BLaER1 treated with 17β-estradiol and CSF1 and Interleukin-3, amounts not matched to agents 10 nM and 100 nM (cell line): ENCODE data around the gene PATJ.

ENCODE experiments used
- H3K27ac ChIP-seq, 11 experiments: shearing (Covaris generic); formaldehyde crosslinking; 2 replicates each; pipeline ENCODE4 v1.8.1; 2022
- H3K27me3 ChIP-seq, 11 experiments: shearing (Covaris generic); formaldehyde crosslinking; 2 replicates each; pipeline ENCODE4 v1.8.1; 2022
- H3K36me3 ChIP-seq, 11 experiments: shearing (Covaris generic); formaldehyde crosslinking; 2 replicates each; pipeline ENCODE4 v1.8.1; 2022
- H3K4me1 ChIP-seq, 10 experiments: shearing (Covaris generic); formaldehyde crosslinking; 2 replicates each; pipeline ENCODE4 v1.8.1; 2022
- H3K4me2 ChIP-seq, 11 experiments: shearing (Covaris generic); formaldehyde crosslinking; 2 replicates each; pipeline ENCODE4 v1.8.1; 2022
- H3K4me3 ChIP-seq, 10 experiments: shearing (Covaris generic); formaldehyde crosslinking; 2 replicates each; pipeline ENCODE4 v1.8.1; 2022
- H3K9ac ChIP-seq, 11 experiments: shearing (Covaris generic); formaldehyde crosslinking; 2 replicates each; pipeline ENCODE4 v1.8.1; 2022
- H3K9me3 ChIP-seq, 11 experiments: shearing (Covaris generic); formaldehyde crosslinking; replicated peaks in 1 of 11; 2 replicates each; pipeline ENCODE4 v1.8.1; 2022
- H4K20me1 ChIP-seq, 11 experiments: shearing (Covaris generic); formaldehyde crosslinking; 2 replicates each; pipeline ENCODE4 v1.8.1; 2022
- Cebpa-rat ChIP-seq, 11 experiments: shearing (Covaris generic); IDR thresholded peaks; 2 replicates each; pipeline ENCODE4 v1.8.1; 2022

The PATJ gene

GRCh38 chr1:62092110-62092509, 349.8 kb downstream of the PATJ start:
- Histone ChIP-seq H3K27me3 (no peaks in the 10 kb centered on the region), H3K4me3 (no peak overlapping the region), H3K4me1 (no peaks in the 10 kb centered on the region), H3K27ac (no peak overlapping the region), H3K9ac (no peak overlapping the region), H3K36me3 (no peaks in the 10 kb centered on the region), H4K20me1 (no peaks in the 10 kb centered on the region), H3K4me2 (no peak overlapping the region), H3K9me3 (peaks cover 0 to 1% (median 0%) of the 10 kb centered on the region in 11 experiments; a peak in 2 of 22 replicates)
- no peak for TF ChIP-seq Cebpa-rat (IDR thresholded peaks at IDR 0.05)

GRCh38 chr1:62093261-62093660, 351.0 kb downstream of the PATJ start:
- Histone ChIP-seq H3K36me3 (no peaks in the 10 kb centered on the region), H3K27me3 (no peaks in the 10 kb centered on the region), H4K20me1 (no peaks in the 10 kb centered on the region), H3K4me1 (no peaks in the 10 kb centered on the region), H3K9me3 (peaks cover 0 to 7% (median 0%) of the 10 kb centered on the region in 11 experiments; a peak in 3 of 22 replicates), H3K4me3 (no peak overlapping the region), H3K4me2 (no peak overlapping the region), H3K9ac (no peak overlapping the region), H3K27ac (no peak overlapping the region)
- no peak for TF ChIP-seq Cebpa-rat (IDR thresholded peaks at IDR 0.05)

GRCh38 chr1:62097464-62097863, 355.2 kb downstream of the PATJ start:
- Histone ChIP-seq H3K4me1 (no peaks in the 10 kb centered on the region), H3K36me3 (no peaks in the 10 kb centered on the region), H3K27ac (no peak overlapping the region), H3K9me3 (peaks cover 0 to 12% (median 0%) of the 10 kb centered on the region in 11 experiments; a peak in 5 of 22 replicates), H3K4me2 (no peak overlapping the region), H3K9ac (no peak overlapping the region), H4K20me1 (no peaks in the 10 kb centered on the region), H3K4me3 (no peak overlapping the region), H3K27me3 (no peaks in the 10 kb centered on the region)
- no peak for TF ChIP-seq Cebpa-rat (IDR thresholded peaks at IDR 0.05)

- TF ChIP-seq Cebpa-rat (IDR thresholded peaks at IDR 0.05) = no peak
- Histone ChIP-seq H3K27ac (no peak overlapping the region), H3K9me3 (peaks cover 0 to 12% (median 0%) of the 10 kb centered on the region in 11 experiments; a peak in 5 of 22 replicates), H3K4me2 (no peak overlapping the region), H3K4me1 (no peaks in the 10 kb centered on the region), H3K9ac (no peak overlapping the region), H3K36me3 (no peaks in the 10 kb centered on the region), H4K20me1 (no peaks in the 10 kb centered on the region), H3K27me3 (no peaks in the 10 kb centered on the region), H3K4me3 (no peak overlapping the region)
Measured at GRCh38 chr1:62100442-62100841, 358.2 kb downstream of the PATJ start.

GRCh38 chr1:62103846-62104245, 361.6 kb downstream of the PATJ start:
- no peaks in the 10 kb centered on the region for H4K20me1 ChIP-seq
- no peaks in the 10 kb centered on the region for H3K27me3 ChIP-seq
- H3K9ac ChIP-seq = no peak overlapping the region
- no peak overlapping the region for H3K27ac ChIP-seq
- no peak overlapping the region for H3K4me2 ChIP-seq
- H3K36me3 ChIP-seq = no peaks in the 10 kb centered on the region
- peaks cover 0 to 8% (median 0%) of the 10 kb centered on the region in 11 experiments; a peak in 3 of 22 replicates for H3K9me3 ChIP-seq
- H3K4me1 ChIP-seq = no peaks in the 10 kb centered on the region
- no peak for TF ChIP-seq Cebpa-rat (IDR thresholded peaks at IDR 0.05)
- no peak overlapping the region for H3K4me3 ChIP-seq

- TF ChIP-seq Cebpa-rat (IDR thresholded peaks at IDR 0.05) = no peak
- Histone ChIP-seq H3K4me2 (no peak overlapping the region), H3K4me1 (no peaks in the 10 kb centered on the region), H3K36me3 (no peaks in the 10 kb centered on the region), H3K27ac (no peak overlapping the region), H4K20me1 (no peaks in the 10 kb centered on the region), H3K27me3 (no peaks in the 10 kb centered on the region), H3K9me3 (no peaks in the 10 kb centered on the region), H3K9ac (no peak overlapping the region), H3K4me3 (no peak overlapping the region)
Measured at GRCh38 chr1:62107923-62108322, 365.6 kb downstream of the PATJ start.

GRCh38 chr1:62109124-62109523, 366.8 kb downstream of the PATJ start:
- TF ChIP-seq Cebpa-rat (IDR thresholded peaks at IDR 0.05) = no peak
- Histone ChIP-seq H4K20me1 (no peaks in the 10 kb centered on the region), H3K4me1 (no peaks in the 10 kb centered on the region), H3K27ac (no peak overlapping the region), H3K27me3 (no peaks in the 10 kb centered on the region), H3K9me3 (no peaks in the 10 kb centered on the region), H3K4me3 (no peak overlapping the region), H3K4me2 (no peak overlapping the region), H3K9ac (no peak overlapping the region), H3K36me3 (no peaks in the 10 kb centered on the region)

- Histone ChIP-seq H3K4me2 (no peak overlapping the region), H3K9ac (no peak overlapping the region), H3K9me3 (no peaks in the 10 kb centered on the region), H3K4me3 (no peak overlapping the region), H3K27ac (no peak overlapping the region), H3K36me3 (no peaks in the 10 kb centered on the region), H4K20me1 (no peaks in the 10 kb centered on the region), H3K27me3 (no peaks in the 10 kb centered on the region), H3K4me1 (no peaks in the 10 kb centered on the region)
- no peak for TF ChIP-seq Cebpa-rat (IDR thresholded peaks at IDR 0.05)
Measured at GRCh38 chr1:62110198-62110817, 368.0 kb downstream of the PATJ start.

- Histone ChIP-seq H3K36me3 (no peaks in the 10 kb centered on the region), H3K4me1 (peaks cover 0 to 2% (median 0%) of the 10 kb centered on the region in 10 experiments; a peak in 1 of 20 replicates), H3K27me3 (no peaks in the 10 kb centered on the region), H3K4me2 (no peak overlapping the region), H4K20me1 (no peaks in the 10 kb centered on the region), H3K9ac (no peak overlapping the region), H3K4me3 (no peak overlapping the region), H3K27ac (no peak overlapping the region), H3K9me3 (no peaks in the 10 kb centered on the region)
- no peak for TF ChIP-seq Cebpa-rat (IDR thresholded peaks at IDR 0.05)
Measured at GRCh38 chr1:62111084-62111483, 368.8 kb downstream of the PATJ start.

GRCh38 chr1:62113507-62113906, 371.2 kb downstream of the PATJ start:
- H3K4me1 ChIP-seq = peaks cover 0 to 8% (median 0%) of the 10 kb centered on the region in 10 experiments; a peak in 2 of 20 replicates
- H3K9me3 ChIP-seq = no peaks in the 10 kb centered on the region
- no peaks in the 10 kb centered on the region for H3K36me3 ChIP-seq
- no peak for TF ChIP-seq Cebpa-rat (IDR thresholded peaks at IDR 0.05)
- no peak overlapping the region for H3K9ac ChIP-seq
- no peak overlapping the region for H3K4me2 ChIP-seq
- no peaks in the 10 kb centered on the region for H4K20me1 ChIP-seq
- H3K27ac ChIP-seq = no peak overlapping the region
- H3K27me3 ChIP-seq = no peaks in the 10 kb centered on the region
- no peak overlapping the region for H3K4me3 ChIP-seq
